Measurements from ENCODE around the gene WNT4. TPM values are rescaled to one million over a fixed set of nuclear protein-coding genes. Genes with fewer than 3 reads are reported as not detected.

WNT4 gene
- total and polyA plus RNA-seq, 9 of the 15 experiments (the other 6 are each of a cell fraction or from before 2014, with no cell fraction given) = 0.01 TPM; not detected in 8

- TF ChIP-seq THRA (IDR thresholded peaks at IDR 0.05) (no peak), ZNF316 (IDR thresholded peaks at IDR 0.05) (no peak), KAT2B (IDR thresholded peaks at IDR 0.05; ENCODE audit: low read depth, low read length) (no peak), ESRRA (IDR thresholded peaks at IDR 0.05; ENCODE audit: borderline replicate concordance, low read depth) (no peak), STAG1 (CRISPR knock-in tag; IDR thresholded peaks at IDR 0.05; ENCODE audit: borderline replicate concordance) (no peak), THAP12 (CRISPR knock-in tag; IDR thresholded peaks at IDR 0.05) (no peak), ZNF224 (CRISPR knock-in tag; IDR thresholded peaks at IDR 0.05) (no peak), ZC3H4 (CRISPR knock-in tag; IDR thresholded peaks at IDR 0.05; ENCODE audit: borderline replicate concordance) (no peak), PKNOX1 (IDR thresholded peaks at IDR 0.05) (no peak), XRCC3 (IDR thresholded peaks at IDR 0.05) (no peak), POLR2G (IDR thresholded peaks at IDR 0.05; ENCODE audit: low read depth, low read length) (no peak), BACH1 (tag; IDR thresholded peaks at IDR 0.05) (no peak), KLF6 (CRISPR knock-in tag; IDR thresholded peaks at IDR 0.05; ENCODE audit: borderline replicate concordance) (no peak), KDM1A (IDR thresholded peaks at IDR 0.05) (no peak)
- no TSS peak for BruUV-seq (replicated peaks)
Measured at GRCh38 chr1:22190251-22190650, 47.4 kb upstream of the WNT4 start.

More at GRCh38 chr1:22190251-22190650, 47.4 kb upstream of the WNT4 start:
- Histone ChIP-seq H3K27me3 (ENCODE audit: control insufficient read depth in 2 of 2, insufficient read depth in 2 of 2, low read length in 2 of 2) (peaks cover 18 to 67% of the 10 kb centered on the region in 2 experiments; a peak in 4 of 5 replicates), H3K9me1 (ENCODE audit: control insufficient read depth, insufficient read depth, low read length) (no peaks in the 10 kb centered on the region), H3K4me3 (no peak overlapping the region), H4K20me1 (replicated peaks; ENCODE audit: control insufficient read depth, insufficient read depth, low read length) (peaks cover 22% of the 10 kb centered on the region), H3K79me2 (ENCODE audit: control insufficient read depth, insufficient read depth, low read length) (no peaks in the 10 kb centered on the region), H3K4me2 (ENCODE audit: insufficient read depth, low read length) (no peak overlapping the region), H3K4me1 (replicated peaks in 1 of 2; ENCODE audit: control insufficient read depth in 2 of 2, insufficient read depth in 2 of 2, low read length in 2 of 2) (peaks cover 0 to 2% of the 10 kb centered on the region in 2 experiments; a peak in 1 of 5 replicates), H3K27ac (ENCODE audit: extremely low read depth, low read depth, low read length) (no peak overlapping the region), H3K9me3 (replicated peaks; ENCODE audit: control insufficient read depth, insufficient read depth, low read depth, low read length) (no peaks in the 10 kb centered on the region), H3K9ac (ENCODE audit: insufficient read depth in 1 of 2, low read depth in 2 of 2, low read length in 2 of 2) (no peak overlapping the region), H2AFZ (ENCODE audit: low read depth, low read length) (no peak overlapping the region), H3K36me3 (ENCODE audit: control insufficient read depth, insufficient read depth, low read length) (no peaks in the 10 kb centered on the region)
- intact Hi-C loops (cut with micrococcal nuclease) (no loop called here), in situ Hi-C loops (cut with MboI) (no loop called here)
- ChIA-PET CTCF (ENCODE audit: low intra/inter-chr PET ratio) (no interaction called here), POLR2A (no interaction called here)
- no peak for DNase-seq (ENCODE audit: extremely low read depth in 1 of 4, low spot score in 3 of 4)
- 5% methylated on average over 6 of the region's 6 CpGs for WGBS (ENCODE audit: insufficient coverage, low coverage, missing lambda C conversion rate)
- FAIRE-seq = no peak
- ATAC-seq = no peak
